ENCODE results near the gene TTLL12. TPM values are rescaled to one million over a fixed set of nuclear protein-coding genes. Genes with fewer than 3 reads are reported as not detected.
A peak's percentile ranks its signal among the peaks of the same experiment; 100 is the strongest.
"Not testable (repeated sequence)": the region's sequence is repeated elsewhere in the genome, so short reads cannot be mapped to it uniquely, and the experiment has no call there.

TTLL12 gene
- polyA plus RNA-seq, 1 donor = 29.0 TPM

- not testable (repeated sequence) for DNase-seq; H3K27ac ChIP-seq (ENCODE audit: low read length); H3K27me3 ChIP-seq (ENCODE audit: control insufficient read depth, insufficient read depth, low read length); H3K4me1 ChIP-seq (ENCODE audit: control insufficient read depth, insufficient read depth, low read length); H3K9me3 ChIP-seq (ENCODE audit: control insufficient read depth, low read depth, low read length); H3K4me3 ChIP-seq (ENCODE audit: low read length); H3K36me3 ChIP-seq (ENCODE audit: control insufficient read depth, insufficient read depth, low read length)
- WGBS (ENCODE audit: insufficient coverage, low lambda C conversion rate) = 93% methylated on average over 5 of the region's 8 CpGs
These were observed 41.6 kb downstream of the TTLL12 start for GRCh38 chr22:43145371-43145770.

- DNase-seq = no peak
- no CpG with 5 or more reads among the region's 3 CpGs for WGBS (ENCODE audit: insufficient coverage, low lambda C conversion rate)
- Histone ChIP-seq H3K27me3 (ENCODE audit: control insufficient read depth, insufficient read depth, low read length) (no peaks in the 10 kb centered on the region), H3K9me3 (ENCODE audit: control insufficient read depth, low read depth, low read length) (no peaks in the 10 kb centered on the region), H3K4me1 (ENCODE audit: control insufficient read depth, insufficient read depth, low read length) (peaks cover 3% of the 10 kb centered on the region), H3K27ac (ENCODE audit: low read length) (no peak overlapping the region), H3K4me3 (ENCODE audit: low read length) (no peak overlapping the region), H3K36me3 (ENCODE audit: control insufficient read depth, insufficient read depth, low read length) (peaks cover 14% of the 10 kb centered on the region)
These were observed 42.0 kb downstream of the TTLL12 start for GRCh38 chr22:43144949-43145348.

GRCh38 chr22:43142880-43143562 lies 43.9 kb downstream of the TTLL12 start, which contains the start of gene MCAT:
Gene MCAT, minus strand, starts transcription at chr22:43143398. Its CDS starts 50 bp downstream, at chr22:43143348.
- Histone ChIP-seq H3K27me3 (ENCODE audit: control insufficient read depth, insufficient read depth, low read length) (no peaks in the 10 kb centered on the region), H3K27ac (ENCODE audit: low read length) (peak within 1 kb of the TSS; percentile 38), H3K4me3 (ENCODE audit: low read length) (peak within 1 kb of the TSS; percentile 82), H3K9me3 (ENCODE audit: control insufficient read depth, low read depth, low read length) (no peaks in the 10 kb centered on the region), H3K4me1 (ENCODE audit: control insufficient read depth, insufficient read depth, low read length) (peaks cover 3% of the 10 kb centered on the region), H3K36me3 (ENCODE audit: control insufficient read depth, insufficient read depth, low read length) (peaks cover 26% of the 10 kb centered on the region)
- no CpG with 5 or more reads among the region's 83 CpGs for WGBS (ENCODE audit: insufficient coverage, low lambda C conversion rate)
- peak; percentile 73 to 90 for DNase-seq

- H3K4me3 ChIP-seq (ENCODE audit: low read length) = no peak overlapping the region
- no peak overlapping the region for H3K27ac ChIP-seq (ENCODE audit: low read length)
- H3K9me3 ChIP-seq (ENCODE audit: control insufficient read depth, low read depth, low read length) = no peaks in the 10 kb centered on the region
- H3K4me1 ChIP-seq (ENCODE audit: control insufficient read depth, insufficient read depth, low read length) = no peaks in the 10 kb centered on the region
- H3K36me3 ChIP-seq (ENCODE audit: control insufficient read depth, insufficient read depth, low read length) = peaks cover 77% of the 10 kb centered on the region
- no CpG with 5 or more reads among the region's 10 CpGs for WGBS (ENCODE audit: insufficient coverage, low lambda C conversion rate)
- no peak for DNase-seq
- no peaks in the 10 kb centered on the region for H3K27me3 ChIP-seq (ENCODE audit: control insufficient read depth, insufficient read depth, low read length)
These were observed 50.1 kb downstream of the TTLL12 start for GRCh38 chr22:43136801-43137200.

GRCh38 chr22:43136255-43136654 lies 50.7 kb downstream of the TTLL12 start:
- no peak overlapping the region for H3K27ac ChIP-seq (ENCODE audit: low read length)
- WGBS (ENCODE audit: insufficient coverage, low lambda C conversion rate) = 90% methylated on average over 2 of the region's 9 CpGs
- H3K4me1 ChIP-seq (ENCODE audit: control insufficient read depth, insufficient read depth, low read length) = no peaks in the 10 kb centered on the region
- no peak for DNase-seq
- no peak overlapping the region for H3K4me3 ChIP-seq (ENCODE audit: low read length)
- H3K36me3 ChIP-seq (ENCODE audit: control insufficient read depth, insufficient read depth, low read length) = peaks cover 82% of the 10 kb centered on the region
- H3K9me3 ChIP-seq (ENCODE audit: control insufficient read depth, low read depth, low read length) = no peaks in the 10 kb centered on the region
- H3K27me3 ChIP-seq (ENCODE audit: control insufficient read depth, insufficient read depth, low read length) = no peaks in the 10 kb centered on the region

GRCh38 chr22:43135565-43135964 lies 51.4 kb downstream of the TTLL12 start:
- no peak for DNase-seq
- H3K27me3 ChIP-seq (ENCODE audit: control insufficient read depth, insufficient read depth, low read length) = no peaks in the 10 kb centered on the region
- H3K9me3 ChIP-seq (ENCODE audit: control insufficient read depth, low read depth, low read length) = no peaks in the 10 kb centered on the region
- no peak overlapping the region for H3K4me3 ChIP-seq (ENCODE audit: low read length)
- H3K4me1 ChIP-seq (ENCODE audit: control insufficient read depth, insufficient read depth, low read length) = no peaks in the 10 kb centered on the region
- no peak overlapping the region for H3K27ac ChIP-seq (ENCODE audit: low read length)
- no CpG with 5 or more reads among the region's 5 CpGs for WGBS (ENCODE audit: insufficient coverage, low lambda C conversion rate)
- H3K36me3 ChIP-seq (ENCODE audit: control insufficient read depth, insufficient read depth, low read length) = peaks cover 78% of the 10 kb centered on the region

- DNase-seq = no peak
- H3K36me3 ChIP-seq (ENCODE audit: control insufficient read depth, insufficient read depth, low read length) = peaks cover 71% of the 10 kb centered on the region
- no peaks in the 10 kb centered on the region for H3K9me3 ChIP-seq (ENCODE audit: control insufficient read depth, low read depth, low read length)
These were observed 52.4 kb downstream of the TTLL12 start for GRCh38 chr22:43134553-43134952.

GRCh38 chr22:43133401-43133800 lies 53.5 kb downstream of the TTLL12 start:
- peaks cover 63% of the 10 kb centered on the region for H3K36me3 ChIP-seq (ENCODE audit: control insufficient read depth, insufficient read depth, low read length)
- no peak for DNase-seq
- H3K27ac ChIP-seq (ENCODE audit: low read length) = no peak overlapping the region
- H3K9me3 ChIP-seq (ENCODE audit: control insufficient read depth, low read depth, low read length) = no peaks in the 10 kb centered on the region
- 100% methylated on average over 1 of the region's 9 CpGs for WGBS (ENCODE audit: insufficient coverage, low lambda C conversion rate)
- peaks cover 16% of the 10 kb centered on the region for H3K4me1 ChIP-seq (ENCODE audit: control insufficient read depth, insufficient read depth, low read length)
- H3K27me3 ChIP-seq (ENCODE audit: control insufficient read depth, insufficient read depth, low read length) = no peaks in the 10 kb centered on the region
- H3K4me3 ChIP-seq (ENCODE audit: low read length) = no peak overlapping the region

More at GRCh38 chr22:43134553-43134952, 52.4 kb downstream of the TTLL12 start:
- no peaks in the 10 kb centered on the region for H3K27me3 ChIP-seq (ENCODE audit: control insufficient read depth, insufficient read depth, low read length)
- H3K27ac ChIP-seq (ENCODE audit: low read length) = no peak overlapping the region
- H3K4me3 ChIP-seq (ENCODE audit: low read length) = no peak overlapping the region
- no CpG with 5 or more reads among the region's 4 CpGs for WGBS (ENCODE audit: insufficient coverage, low lambda C conversion rate)
- H3K4me1 ChIP-seq (ENCODE audit: control insufficient read depth, insufficient read depth, low read length) = peaks cover 8% of the 10 kb centered on the region

- whole genome bisulfite sequencing (ENCODE audit: insufficient coverage, low lambda C conversion rate) = no CpG with 5 or more reads among the region's 17 CpGs
These were observed 55.0 kb downstream of the TTLL12 start for GRCh38 chr22:43131773-43132501.

GRCh38 chr22:43129426-43130425 lies 57.2 kb downstream of the TTLL12 start:
- H3K27ac ChIP-seq (ENCODE audit: low read length) = peak overlapping the region; percentile 39
- H3K4me1 ChIP-seq (ENCODE audit: control insufficient read depth, insufficient read depth, low read length) = peaks cover 41% of the 10 kb centered on the region

More at GRCh38 chr22:43131773-43132501, 55.0 kb downstream of the TTLL12 start:
- Histone ChIP-seq H3K36me3 (ENCODE audit: control insufficient read depth, insufficient read depth, low read length) (peaks cover 50% of the 10 kb centered on the region), H3K27me3 (ENCODE audit: control insufficient read depth, insufficient read depth, low read length) (no peaks in the 10 kb centered on the region), H3K4me3 (ENCODE audit: low read length) (no peak overlapping the region), H3K9me3 (ENCODE audit: control insufficient read depth, low read depth, low read length) (no peaks in the 10 kb centered on the region), H3K4me1 (ENCODE audit: control insufficient read depth, insufficient read depth, low read length) (peaks cover 31% of the 10 kb centered on the region), H3K27ac (ENCODE audit: low read length) (no peak overlapping the region)
- DNase-seq = no peak

More at GRCh38 chr22:43129426-43130425, 57.2 kb downstream of the TTLL12 start:
- H3K4me3 ChIP-seq (ENCODE audit: low read length) = no peak overlapping the region
- H3K9me3 ChIP-seq (ENCODE audit: control insufficient read depth, low read depth, low read length) = no peaks in the 10 kb centered on the region
- H3K36me3 ChIP-seq (ENCODE audit: control insufficient read depth, insufficient read depth, low read length) = peaks cover 31% of the 10 kb centered on the region
- WGBS (ENCODE audit: insufficient coverage, low lambda C conversion rate) = 27% methylated on average over 2 of the region's 16 CpGs
- H3K27me3 ChIP-seq (ENCODE audit: control insufficient read depth, insufficient read depth, low read length) = no peaks in the 10 kb centered on the region
- no peak for DNase-seq
